Mesenchymal stem cell (in vitro differentiated cells and primary cell): Measurements from ENCODE around the gene TRAF1.

Experiments
- DNase-seq: peaks from one replicate; pipeline ENCODE4 v3.0.0-alpha.2; 2013
- H2AFZ ChIP-seq: one replicate; pipeline ENCODE4 v1.6.1; 2013; ENCODE audit warnings: low read depth, mild to moderate bottlenecking, control low read depth, inconsistent platforms, low read length, moderate library complexity
- H2AK5ac ChIP-seq: 2 replicates; pipeline ENCODE4 v1.6.1; 2013; ENCODE audit warnings: low read length, moderate library complexity, mild to moderate bottlenecking, inconsistent platforms; ENCODE audit not compliant: severe bottlenecking
- H2BK120ac ChIP-seq: one replicate; pipeline ENCODE4 v1.6.1; 2013; ENCODE audit warnings: low read depth, mild to moderate bottlenecking, inconsistent platforms, low read length, moderate library complexity
- H2BK12ac ChIP-seq, 2 experiments: one replicate each; pipeline ENCODE4 v1.6.1; 2013; ENCODE audit warnings: inconsistent platforms in 2 of 2, low read length in 2 of 2, mild to moderate bottlenecking in 2 of 2, moderate library complexity in 2 of 2, control low read depth in 1 of 2
- H2BK15ac ChIP-seq: one replicate; pipeline ENCODE4 v1.6.1; 2013; ENCODE audit warnings: mild to moderate bottlenecking, low read depth, inconsistent platforms; ENCODE audit not compliant: poor library complexity, severe bottlenecking
- H2BK5ac ChIP-seq: 2 replicates; pipeline ENCODE4 v1.6.1; 2013; ENCODE audit warnings: low read depth, mild to moderate bottlenecking, low read length, control low read depth, inconsistent platforms; ENCODE audit not compliant: poor library complexity, severe bottlenecking
- H3K14ac ChIP-seq, 2 experiments: one replicate each; pipeline ENCODE4 v1.6.1; 2013; ENCODE audit warnings: inconsistent platforms in 2 of 2, low read length in 2 of 2, control low read depth in 1 of 2, mild to moderate bottlenecking in 1 of 2, moderate library complexity in 1 of 2
- H3K18ac ChIP-seq, 2 experiments: one replicate each; pipeline ENCODE4 v1.6.1; 2013; ENCODE audit warnings: inconsistent platforms in 2 of 2, low read length in 2 of 2, control low read depth in 1 of 2, low read depth in 1 of 2, mild to moderate bottlenecking in 1 of 2
- H3K23ac ChIP-seq, 2 experiments: one replicate each; pipeline ENCODE4 v1.6.1; 2013; ENCODE audit warnings: inconsistent platforms in 2 of 2, low read length in 2 of 2, mild to moderate bottlenecking in 2 of 2, moderate library complexity in 2 of 2, control low read depth in 1 of 2
- H3K27ac ChIP-seq: 2 replicates; pipeline ENCODE4 v1.5.1; 2013; ENCODE audit warnings: mild to moderate bottlenecking, moderate library complexity, low read length, control low read depth, inconsistent platforms; ENCODE audit not compliant: poor library complexity, severe bottlenecking
- H3K27me3 ChIP-seq, 2 experiments: 2 replicates each; pipeline versions ENCODE4 v1.6.1 to v1.7.0; 2013; ENCODE audit warnings: low read length in 2 of 2, mild to moderate bottlenecking in 2 of 2, moderate library complexity in 2 of 2, control low read depth in 1 of 2, inconsistent platforms in 1 of 2; ENCODE audit not compliant: control insufficient read depth in 1 of 2, insufficient read depth in 1 of 2
- H3K36me3 ChIP-seq, 2 experiments: 2 replicates each; pipeline versions ENCODE4 v1.6.1 to v1.7.0; 2013; ENCODE audit warnings: low read length in 2 of 2, control low read depth in 1 of 2, inconsistent platforms in 1 of 2, low read depth in 1 of 2, mild to moderate bottlenecking in 1 of 2; ENCODE audit not compliant: insufficient read depth in 2 of 2, control insufficient read depth in 1 of 2
- H3K4ac ChIP-seq, 2 experiments: one replicate each; pipeline ENCODE4 v1.6.1; 2013; ENCODE audit warnings: inconsistent platforms in 2 of 2, low read length in 2 of 2, mild to moderate bottlenecking in 2 of 2, moderate library complexity in 2 of 2, control low read depth in 1 of 2, low read depth in 1 of 2
- H3K4me1 ChIP-seq: 2 replicates; pipeline ENCODE4 v1.6.1; 2013; ENCODE audit warnings: low read depth, low read length, control low read depth; ENCODE audit not compliant: control insufficient read depth, insufficient read depth
- H3K4me2 ChIP-seq: 2 replicates; pipeline ENCODE4 v1.6.1; 2013; ENCODE audit warnings: low read length, mild to moderate bottlenecking, inconsistent platforms; ENCODE audit not compliant: poor library complexity, severe bottlenecking
- H3K4me3 ChIP-seq, 2 experiments: 2 replicates each; pipeline versions ENCODE4 v1.5.1 to v1.7.0; 2013; ENCODE audit warnings: low read length in 2 of 2, mild to moderate bottlenecking in 2 of 2, control low read depth in 1 of 2, low read depth in 1 of 2; ENCODE audit not compliant: insufficient read depth in 1 of 2
- H3K79me1 ChIP-seq: replicated peaks from 2 replicates; pipeline ENCODE4 v1.6.1; 2013; ENCODE audit warnings: mild to moderate bottlenecking, control low read depth, low read length, inconsistent platforms; ENCODE audit not compliant: poor library complexity, severe bottlenecking
- H3K9ac ChIP-seq: 2 replicates; pipeline ENCODE4 v1.7.0; 2013; ENCODE audit warnings: mild to moderate bottlenecking, low read length, moderate library complexity
- H3K9me3 ChIP-seq: 2 replicates; pipeline ENCODE4 v1.7.0; 2013; ENCODE audit warnings: mild to moderate bottlenecking, low read length; ENCODE audit not compliant: control insufficient read depth
- H4K8ac ChIP-seq: one replicate; pipeline ENCODE4 v1.6.1; 2013; ENCODE audit warnings: inconsistent platforms, mild to moderate bottlenecking, low read length, moderate library complexity
- H4K91ac ChIP-seq: one replicate; pipeline ENCODE4 v1.6.1; 2013; ENCODE audit warnings: mild to moderate bottlenecking, low read length, inconsistent platforms
- WGBS: methylation state at CpG from one replicate; pipeline ENCODE4 v1.1.7; 2013; ENCODE audit warnings: mixed read lengths; 5-methylcytosine and 5-hydroxymethylcytosine counted together

Gene TRAF1

DNA sequence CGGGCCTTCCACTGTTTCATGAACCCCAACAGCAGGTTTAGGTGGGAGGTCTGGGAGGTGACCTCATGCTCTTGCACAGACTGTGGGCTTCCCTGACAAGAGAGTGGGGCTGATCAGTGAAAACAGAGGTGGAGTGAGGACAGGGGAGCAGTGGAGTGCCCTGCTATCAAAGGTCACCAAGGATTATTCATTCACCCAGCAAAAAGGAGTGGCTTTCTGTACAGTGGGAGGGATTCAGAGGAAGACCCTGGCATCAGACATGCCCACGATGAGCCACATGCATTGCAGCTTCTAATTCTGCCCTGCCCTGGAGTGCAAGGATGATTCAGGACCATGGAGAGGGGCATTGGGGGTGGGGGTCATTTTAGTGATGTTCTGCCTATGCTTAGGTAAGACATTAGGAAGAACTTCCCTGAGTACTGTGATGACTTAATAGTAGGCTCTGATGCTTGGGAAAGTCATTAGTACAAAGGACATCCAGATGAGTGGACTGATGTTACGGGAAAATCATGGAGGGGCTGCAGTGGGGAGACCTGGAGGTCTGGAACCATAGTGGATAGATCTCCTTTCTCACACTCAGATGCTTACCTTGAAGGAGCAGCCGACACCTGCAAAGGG is 12.8 kb downstream of the TRAF1 start:
- Histone ChIP-seq H3K23ac (no peak overlapping the region), H2AFZ (no peak overlapping the region), H3K4ac (no peak overlapping the region), H3K27me3 (no peaks in the 10 kb centered on the region), H3K4me3 (no peak overlapping the region), H3K18ac (no peak overlapping the region), H3K4me2 (no peak overlapping the region), H4K8ac (no peak overlapping the region), H3K36me3 (peaks cover 9 to 24% of the 10 kb centered on the region in 2 experiments), H3K9me3 (peaks cover 3% of the 10 kb centered on the region), H2BK15ac (no peak overlapping the region), H2BK12ac (no peak overlapping the region), H3K14ac (no peak overlapping the region), H3K27ac (no peak overlapping the region), H4K91ac (no peak overlapping the region), H3K9ac (no peak overlapping the region), H2BK5ac (no peak overlapping the region), H3K4me1 (peaks cover 9% of the 10 kb centered on the region), H3K79me1 (no peaks in the 10 kb centered on the region), H2AK5ac (no peak overlapping the region), H2BK120ac (no peak overlapping the region)
- DNase-seq, result no peak
- 95% methylated on average over 4 of the region's 4 CpGs for WGBS

DNA sequence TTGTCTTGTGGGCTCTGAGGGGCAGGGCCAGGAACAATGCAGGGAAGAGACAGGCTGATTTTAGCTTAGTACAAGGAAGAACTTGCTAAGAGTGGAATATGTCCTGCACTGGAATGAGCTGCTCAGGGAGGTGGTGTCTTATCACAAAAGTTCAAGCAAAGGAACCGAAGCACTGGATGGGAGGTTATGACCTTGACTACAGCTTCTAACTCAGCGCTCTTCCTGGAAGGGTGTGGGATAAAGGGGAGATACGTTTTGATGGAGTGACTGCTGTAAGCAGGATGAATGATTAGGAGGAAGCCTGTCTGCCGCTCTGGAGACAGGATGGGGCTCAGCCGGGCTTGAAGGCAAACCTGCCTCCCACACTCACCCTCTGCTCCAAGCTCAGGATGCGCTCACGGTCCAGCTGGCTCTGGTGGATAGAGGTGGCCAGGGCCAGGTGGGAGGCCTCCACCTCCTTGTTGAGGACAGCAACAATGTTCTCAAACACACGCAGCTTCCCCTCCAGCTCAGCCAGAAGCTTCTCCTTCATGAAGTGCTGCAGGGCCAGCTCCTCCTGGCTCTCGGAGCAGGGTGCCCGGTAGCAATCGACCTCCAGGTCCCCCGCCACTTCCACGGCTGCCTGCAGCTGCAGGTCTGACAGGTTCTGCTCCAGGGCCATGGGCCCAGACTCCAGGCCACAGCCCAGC is 13.5 kb downstream of the TRAF1 start:
- Histone ChIP-seq H3K4ac (no peak overlapping the region), H2AFZ (no peak overlapping the region), H4K8ac (no peak overlapping the region), H3K27ac (no peak overlapping the region), H2BK120ac (no peak overlapping the region), H3K36me3 (peaks cover 9 to 24% of the 10 kb centered on the region in 2 experiments), H3K79me1 (no peaks in the 10 kb centered on the region), H2AK5ac (no peak overlapping the region), H3K9me3 (peaks cover 3% of the 10 kb centered on the region), H2BK5ac (no peak overlapping the region), H3K23ac (no peak overlapping the region), H4K91ac (no peak overlapping the region), H3K18ac (no peak overlapping the region), H3K27me3 (no peaks in the 10 kb centered on the region), H3K4me3 (no peak overlapping the region), H3K4me1 (peaks cover 8% of the 10 kb centered on the region), H2BK15ac (no peak overlapping the region), H3K14ac (no peak overlapping the region), H3K9ac (no peak overlapping the region), H3K4me2 (no peak overlapping the region), H2BK12ac (no peak overlapping the region)
- WGBS, result 92% methylated on average over 11 of the region's 13 CpGs
- DNase-seq, result no peak

DNA sequence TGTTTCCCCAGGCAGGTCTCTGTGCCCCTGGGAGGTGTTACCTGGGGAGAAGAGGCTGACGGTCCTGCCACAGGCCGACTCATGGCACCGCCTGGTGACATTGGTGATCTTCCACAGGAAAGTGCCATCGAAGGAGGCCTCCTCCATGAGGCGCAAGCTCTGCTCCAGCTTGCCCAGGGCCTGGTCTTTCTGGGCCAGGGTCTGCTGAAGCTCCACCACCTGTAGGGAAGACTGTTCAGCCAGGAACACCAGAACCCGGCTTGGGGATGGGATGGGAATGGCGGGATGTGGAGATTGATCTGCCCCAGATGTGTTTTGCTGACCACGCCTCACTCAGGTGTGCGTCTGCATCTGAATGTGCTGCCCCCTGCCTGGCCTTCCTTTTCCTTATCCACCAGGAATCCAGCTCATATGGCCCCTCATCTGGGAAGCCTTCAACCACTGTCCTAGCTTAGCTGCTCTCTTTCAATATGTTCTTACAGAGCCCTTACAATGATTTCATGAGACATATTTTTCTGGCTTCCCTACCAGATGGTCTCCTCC is 15.2 kb downstream of the TRAF1 start:
- peaks cover 8% of the 10 kb centered on the region for H3K4me1 ChIP-seq
- H3K79me1 ChIP-seq, result no peaks in the 10 kb centered on the region
- H3K4me3 ChIP-seq, result no peak overlapping the region
- H2BK5ac ChIP-seq, result no peak overlapping the region
- no peak overlapping the region for H4K91ac ChIP-seq
- no peak overlapping the region for H2BK12ac ChIP-seq
- H3K4ac ChIP-seq, result no peak overlapping the region
- H3K9ac ChIP-seq, result no peak overlapping the region
- H3K4me2 ChIP-seq, result no peak overlapping the region
- H3K27me3 ChIP-seq, result no peaks in the 10 kb centered on the region
- H2AK5ac ChIP-seq, result no peak overlapping the region
- no peak overlapping the region for H3K18ac ChIP-seq
- no peak overlapping the region for H3K14ac ChIP-seq
- no peak overlapping the region for H2BK15ac ChIP-seq
- H3K36me3 ChIP-seq, result peaks cover 9 to 24% of the 10 kb centered on the region in 2 experiments
- H3K9me3 ChIP-seq, result no peaks in the 10 kb centered on the region
- 85% methylated on average over 9 of the region's 9 CpGs for WGBS
- H2BK120ac ChIP-seq, result no peak overlapping the region
- H3K27ac ChIP-seq, result no peak overlapping the region
- H2AFZ ChIP-seq, result no peak overlapping the region
- no peak overlapping the region for H4K8ac ChIP-seq
- no peak for DNase-seq
- H3K23ac ChIP-seq, result no peak overlapping the region

DNA sequence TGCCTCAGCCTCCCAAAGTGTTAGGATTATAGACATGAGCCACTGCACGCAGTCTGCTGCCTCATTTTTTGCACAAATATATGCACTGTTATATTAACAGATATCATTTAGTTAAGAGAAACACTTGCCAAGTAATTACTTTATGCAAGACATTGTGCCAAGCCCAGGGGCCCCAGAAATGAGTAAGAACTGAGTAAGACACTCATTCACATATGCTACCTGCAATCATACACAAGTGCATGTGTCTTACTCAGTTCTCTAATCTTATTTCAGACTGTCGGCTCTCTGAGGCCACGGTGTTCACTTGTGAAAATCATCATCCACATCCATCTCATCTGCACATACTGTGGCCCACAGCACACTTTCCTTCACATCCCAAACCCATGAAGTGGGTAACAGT is 16.0 kb downstream of the TRAF1 start:
- no peak overlapping the region for H3K4me3 ChIP-seq
- no peak overlapping the region for H2BK15ac ChIP-seq
- no peak overlapping the region for H3K4me2 ChIP-seq
- no peak overlapping the region for H2AK5ac ChIP-seq
- no peak overlapping the region for H3K23ac ChIP-seq
- no peaks in the 10 kb centered on the region for H3K9me3 ChIP-seq
- no peak overlapping the region for H3K18ac ChIP-seq
- no peak overlapping the region for H3K27ac ChIP-seq
- no peak overlapping the region for H3K9ac ChIP-seq
- no peak for DNase-seq
- H3K4ac ChIP-seq, result no peak overlapping the region
- peaks cover 9 to 24% of the 10 kb centered on the region in 2 experiments for H3K36me3 ChIP-seq
- no peak overlapping the region for H2BK120ac ChIP-seq
- H2BK12ac ChIP-seq, result no peak overlapping the region
- H3K79me1 ChIP-seq, result no peaks in the 10 kb centered on the region
- H3K27me3 ChIP-seq, result no peaks in the 10 kb centered on the region
- H2AFZ ChIP-seq, result no peak overlapping the region
- H2BK5ac ChIP-seq, result no peak overlapping the region
- H3K14ac ChIP-seq, result no peak overlapping the region
- peaks cover 8% of the 10 kb centered on the region for H3K4me1 ChIP-seq
- WGBS, result 91% methylated on average over 2 of the region's 3 CpGs
- H4K91ac ChIP-seq, result no peak overlapping the region
- no peak overlapping the region for H4K8ac ChIP-seq
